GM21528 (cell line): ENCODE measurements around the gene PSG7.
"Not testable (repeated sequence)": the region's sequence is repeated elsewhere in the genome, so short reads cannot be mapped to it uniquely, and the experiment has no call there.

Source experiments
- ATAC-seq: cut with Tn5 transposase; IDR thresholded peaks from one replicate; pipeline ENCODE4 v1.9.1; 2021; ENCODE audit warnings: mild to moderate bottlenecking, moderate library complexity; ENCODE audit not compliant: unreplicated experiment, low FRiP score

The PSG7 gene

DNA sequence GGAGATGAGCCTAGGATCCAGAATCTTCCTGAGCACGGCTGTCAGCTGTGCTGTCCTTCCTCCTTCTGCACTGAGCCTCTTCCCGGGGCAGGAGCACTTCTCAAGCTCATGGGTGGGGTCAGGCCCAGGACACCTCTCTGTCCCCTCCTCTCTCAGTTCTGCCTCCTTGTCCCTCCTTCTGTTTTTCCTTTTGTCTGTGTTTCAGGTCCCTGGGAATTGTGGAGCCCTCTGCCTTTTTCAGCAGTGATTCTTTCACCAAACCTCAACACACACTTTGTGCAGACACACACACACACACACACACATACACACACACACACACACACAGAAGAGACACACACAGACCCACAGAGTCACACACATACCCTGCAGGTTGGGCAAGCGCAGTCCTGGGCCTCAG lies at the start of gene PSG7:
Gene PSG7, minus strand, starts transcription at position 101 of the 400 bp plus-strand sequence. CDS start 131 bp downstream, outside the sequence.
- ATAC-seq, result not testable (repeated sequence)

DNA sequence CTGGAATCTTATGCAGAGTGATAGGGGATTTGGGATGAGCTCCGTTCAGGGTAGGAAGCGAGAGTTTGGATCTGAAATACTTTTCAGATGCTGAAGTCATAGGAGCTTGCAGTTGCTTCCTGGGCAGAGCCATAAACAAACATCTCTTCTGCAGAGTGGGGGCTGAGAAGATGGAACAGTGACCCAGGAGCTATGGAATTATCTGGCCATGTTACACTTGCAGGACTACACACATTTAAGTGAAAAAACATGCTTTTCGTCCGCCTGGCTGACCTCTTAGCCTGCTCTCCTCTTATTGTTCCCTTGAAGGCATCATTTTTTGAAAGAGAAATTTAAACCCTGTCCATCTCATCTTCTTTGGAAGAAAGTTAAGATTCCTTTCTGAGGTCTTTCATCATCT lies 48.6 kb upstream of the PSG7 start:
- no peak for ATAC-seq

DNA sequence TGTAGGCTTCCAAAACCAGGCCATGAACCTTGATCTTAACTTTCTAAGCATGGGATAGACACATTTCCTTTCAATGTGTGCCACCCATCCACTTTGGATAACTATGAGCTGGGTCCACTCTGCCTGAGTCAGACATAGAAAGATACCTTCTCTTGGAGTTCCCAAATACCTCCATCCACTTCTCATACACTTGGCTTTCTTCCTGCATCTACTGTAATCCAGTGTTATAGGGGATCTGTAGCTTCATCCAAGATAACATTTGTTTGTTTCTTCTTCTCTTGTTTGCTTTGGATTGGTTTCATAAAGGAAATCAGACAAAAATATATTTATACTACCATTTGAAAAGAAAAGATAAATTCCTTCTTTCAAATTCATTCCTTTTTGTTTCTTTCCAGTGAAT lies 45.1 kb upstream of the PSG7 start:
- ATAC-seq, result not testable (repeated sequence)

DNA sequence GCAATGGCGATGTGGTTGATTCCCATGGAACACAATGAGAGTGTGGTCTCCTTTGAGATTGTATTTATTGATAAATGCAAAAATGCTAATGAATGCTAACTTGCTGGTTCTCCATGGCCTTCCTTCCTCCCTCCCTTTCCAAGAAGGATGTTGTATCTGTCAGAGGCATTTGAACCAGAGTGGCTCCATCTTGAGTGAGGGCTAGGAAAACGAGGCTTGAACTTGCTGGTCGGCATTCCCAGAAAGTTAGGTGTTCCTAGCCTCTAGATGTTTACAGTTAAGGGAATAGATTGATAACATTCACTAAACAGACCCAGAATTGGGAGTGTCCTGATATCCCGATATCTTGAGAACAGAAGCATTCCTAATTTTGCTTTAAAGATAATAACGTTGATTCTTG lies 34.4 kb upstream of the PSG7 start:
- ATAC-seq, result not testable (repeated sequence)

DNA sequence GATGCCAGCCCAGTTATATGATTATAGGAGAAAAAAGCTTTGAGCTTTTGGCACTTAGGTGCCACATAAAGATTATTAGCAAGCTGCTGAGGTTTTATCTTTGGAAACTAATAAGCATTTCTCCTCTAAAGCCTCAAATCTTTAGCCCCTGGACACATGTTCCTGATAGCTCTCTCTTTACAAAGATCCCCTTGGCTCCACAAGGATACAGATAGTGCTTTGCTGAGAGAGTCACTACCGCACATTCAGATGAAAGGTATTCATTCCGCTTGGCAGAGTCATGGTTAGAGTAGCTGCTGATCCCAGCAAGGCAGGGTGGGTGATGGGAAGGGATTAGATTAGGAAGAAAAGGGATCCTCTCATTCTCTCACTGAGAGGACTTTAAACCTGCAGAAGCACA lies 28.2 kb upstream of the PSG7 start:
- no peak for ATAC-seq

DNA sequence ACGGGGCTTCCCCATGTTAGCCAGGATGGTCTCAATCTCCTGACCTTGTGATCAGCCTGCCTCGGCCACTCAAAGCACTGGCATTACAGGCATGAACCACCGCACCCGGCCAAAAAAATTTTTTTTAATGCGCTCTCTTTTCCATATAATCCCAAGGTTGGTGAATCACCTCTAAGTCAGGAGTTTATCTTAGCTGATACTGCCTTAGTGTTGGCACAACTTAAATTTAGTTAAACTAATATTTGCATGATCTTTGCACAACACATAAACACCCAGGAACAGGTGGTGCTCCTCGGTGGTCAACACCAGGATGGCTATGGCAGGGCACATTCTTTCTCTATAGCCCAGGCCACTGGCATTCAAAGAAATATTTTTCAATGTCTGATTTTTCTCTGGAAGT lies 24.1 kb upstream of the PSG7 start:
- ATAC-seq, result no peak

DNA sequence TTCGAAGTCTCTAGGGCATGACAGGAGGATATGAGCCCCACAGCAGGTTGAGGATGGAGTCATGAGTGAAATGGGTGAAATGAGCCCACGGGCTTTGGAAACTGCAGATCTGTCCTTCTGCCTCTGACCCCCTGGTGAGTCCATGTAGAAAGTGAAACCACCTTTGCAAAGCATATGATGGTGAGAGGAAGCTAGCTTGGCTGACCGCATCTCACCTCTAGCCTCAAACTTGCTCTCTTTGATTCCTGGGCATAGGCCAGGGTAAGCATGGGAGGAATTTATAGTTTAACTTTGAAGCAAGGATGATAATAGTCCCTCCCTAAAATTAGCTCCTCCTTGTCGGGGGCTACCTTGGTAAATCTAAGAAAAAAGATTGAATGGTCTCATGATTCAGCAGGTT lies 15.1 kb upstream of the PSG7 start:
- ATAC-seq, result not testable (repeated sequence)

DNA sequence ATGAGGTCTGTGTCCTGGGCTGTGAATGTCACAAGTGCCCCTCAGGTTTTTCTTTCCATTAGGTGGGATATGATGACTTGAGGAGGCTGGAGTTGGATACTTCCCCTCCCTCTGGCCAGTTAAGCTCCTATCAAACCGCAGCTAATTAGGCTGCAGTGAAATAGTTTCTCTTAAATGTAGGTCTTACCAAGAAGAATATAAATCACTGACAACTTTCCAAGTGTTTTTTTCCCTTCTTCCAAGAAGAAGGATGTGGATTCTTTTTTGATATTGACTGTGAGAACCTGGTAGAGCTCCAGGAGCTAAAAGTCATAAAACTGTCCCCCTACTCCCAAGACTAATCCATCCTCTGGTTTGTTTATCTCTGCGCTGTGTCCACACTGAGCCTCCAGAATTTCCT lies 14.5 kb upstream of the PSG7 start:
- not testable (repeated sequence) for ATAC-seq

DNA sequence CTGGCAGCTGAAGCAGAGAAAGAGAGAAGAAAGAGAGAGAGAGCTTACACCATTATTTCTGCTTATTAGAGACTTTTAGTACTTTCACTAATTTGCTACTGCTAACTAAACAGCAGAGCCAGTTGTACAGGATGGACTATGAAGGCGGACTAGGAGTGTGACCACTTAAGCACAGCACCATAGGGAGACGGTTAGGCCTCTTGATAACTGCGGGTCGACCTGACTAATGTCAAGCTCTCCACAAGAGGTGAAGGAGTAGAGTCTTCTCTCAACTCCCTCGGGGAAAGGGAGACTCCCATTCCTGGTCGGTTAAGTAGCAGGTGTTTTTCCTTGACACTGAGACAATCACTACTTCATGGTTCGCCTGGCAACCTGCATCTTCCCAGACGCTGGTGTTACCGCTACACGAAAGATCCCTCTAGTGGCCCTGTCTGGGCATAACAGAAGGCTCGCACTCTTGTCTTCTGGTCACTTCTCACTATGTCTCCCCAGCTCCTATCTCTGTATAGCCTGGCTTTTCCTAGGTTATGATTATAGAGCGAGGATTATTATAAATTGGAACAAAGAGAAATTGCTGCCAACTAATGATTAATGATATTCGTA lies 5.3 kb upstream of the PSG7 start:
- ATAC-seq, result no peak

DNA sequence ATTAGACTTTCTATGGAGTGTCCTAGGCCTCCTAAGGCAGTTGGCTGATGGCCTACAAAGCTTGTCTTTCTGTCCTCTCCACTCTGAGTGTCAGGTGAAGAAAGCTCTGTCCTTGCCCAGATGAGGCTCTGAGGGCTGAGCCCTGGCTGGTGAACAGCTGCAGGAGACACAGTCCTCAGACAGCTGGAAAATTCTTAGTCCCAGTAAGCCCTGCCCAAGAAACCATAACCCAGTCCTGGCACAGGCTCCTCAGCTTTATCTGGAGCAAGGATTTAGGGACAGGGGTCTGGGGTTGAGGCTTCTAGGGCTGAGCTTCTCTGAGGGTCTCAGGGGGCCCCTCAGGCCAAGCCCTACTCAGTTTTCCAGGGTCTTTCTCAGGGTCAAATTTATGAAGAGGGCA lies 2.3 kb downstream of the PSG7 start:
- not testable (repeated sequence) for ATAC-seq

DNA sequence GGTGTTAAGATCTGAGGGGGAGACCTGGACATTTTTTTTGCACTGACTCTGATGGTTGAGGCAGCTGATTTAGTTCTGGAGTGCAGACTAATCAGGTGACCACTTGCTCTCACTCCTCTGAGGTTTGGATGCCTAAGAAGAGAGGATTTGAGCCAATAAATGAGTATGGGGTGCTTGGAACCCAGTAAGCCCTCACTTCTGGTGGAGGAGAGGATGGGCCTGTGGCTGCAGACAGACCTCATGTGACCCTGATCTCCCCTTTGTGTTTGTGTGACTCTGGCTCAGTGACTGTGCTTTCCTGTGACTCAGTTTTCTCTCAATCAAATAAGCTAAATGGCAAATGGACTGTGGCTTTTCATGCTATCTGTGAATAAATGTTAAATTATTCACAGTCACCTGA lies 2.8 kb downstream of the PSG7 start:
- not testable (repeated sequence) for ATAC-seq

DNA sequence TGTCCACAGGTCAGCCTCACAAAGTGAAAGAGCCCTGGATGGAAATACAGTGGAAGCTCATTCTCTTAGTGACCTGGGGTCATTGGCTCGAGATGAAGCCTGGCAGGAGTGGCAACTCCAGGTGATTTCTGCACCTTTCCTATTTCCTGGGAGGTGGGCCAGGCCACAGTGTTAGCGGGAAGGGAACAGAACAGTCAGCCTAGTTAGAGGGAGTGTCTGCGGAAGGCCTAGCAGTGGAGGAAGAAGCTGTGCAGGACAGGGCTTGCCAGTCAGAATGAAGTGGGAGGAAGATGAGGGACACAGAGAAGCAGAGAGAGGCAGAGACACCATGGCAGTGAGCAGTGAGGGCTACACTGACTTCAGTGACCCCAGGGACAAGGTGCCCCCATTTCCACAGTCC lies 3.6 kb downstream of the PSG7 start:
- ATAC-seq, result not testable (repeated sequence)

DNA sequence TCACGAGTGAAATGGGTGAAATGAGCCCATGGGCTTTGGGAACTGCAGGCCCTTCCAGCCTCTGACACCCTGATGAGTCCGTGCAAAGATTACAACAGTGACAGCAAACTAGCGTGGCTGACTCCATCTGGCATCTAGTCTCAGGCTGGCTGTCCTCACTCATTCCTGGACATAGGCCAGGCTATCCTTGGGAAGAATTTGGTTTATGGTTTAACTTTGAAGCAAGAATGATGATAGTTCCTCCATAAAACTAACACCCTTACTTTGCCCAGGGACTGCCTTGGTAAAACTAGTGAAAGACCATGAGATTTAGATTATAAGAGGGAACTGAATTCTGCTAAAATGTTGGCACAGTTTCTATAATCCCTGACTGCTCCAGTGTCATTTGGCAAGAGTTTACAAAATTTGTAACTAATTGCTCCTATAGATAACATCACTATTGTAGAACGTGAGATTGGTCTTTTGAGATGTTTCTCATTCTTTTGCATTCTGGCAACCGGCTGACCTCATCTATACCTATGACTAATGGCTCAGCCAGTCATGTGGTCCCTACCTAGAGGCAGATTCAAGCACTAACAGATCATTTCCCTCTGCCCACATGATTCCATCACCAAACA lies 4.4 kb downstream of the PSG7 start:
- ATAC-seq, result not testable (repeated sequence)

DNA sequence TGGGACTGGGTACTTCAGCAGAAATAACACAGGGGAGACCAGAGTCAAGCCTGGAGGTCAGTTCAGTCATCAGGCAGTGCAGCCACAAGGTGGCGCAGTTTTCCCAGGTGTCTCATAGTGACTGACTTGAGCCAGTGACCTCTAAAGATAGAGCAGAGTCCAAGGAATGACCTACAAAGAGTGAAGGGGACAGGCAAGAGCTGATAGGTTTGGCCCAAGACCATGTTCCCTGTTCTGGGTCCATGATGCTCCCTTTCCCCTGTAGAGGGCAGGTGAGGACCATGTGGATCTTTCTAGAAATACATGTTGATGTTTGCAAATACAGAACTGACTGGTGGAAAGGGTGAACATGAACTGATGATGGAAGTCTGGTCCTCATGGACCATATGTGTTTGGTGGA lies 6.8 kb downstream of the PSG7 start:
- ATAC-seq, result not testable (repeated sequence)

DNA sequence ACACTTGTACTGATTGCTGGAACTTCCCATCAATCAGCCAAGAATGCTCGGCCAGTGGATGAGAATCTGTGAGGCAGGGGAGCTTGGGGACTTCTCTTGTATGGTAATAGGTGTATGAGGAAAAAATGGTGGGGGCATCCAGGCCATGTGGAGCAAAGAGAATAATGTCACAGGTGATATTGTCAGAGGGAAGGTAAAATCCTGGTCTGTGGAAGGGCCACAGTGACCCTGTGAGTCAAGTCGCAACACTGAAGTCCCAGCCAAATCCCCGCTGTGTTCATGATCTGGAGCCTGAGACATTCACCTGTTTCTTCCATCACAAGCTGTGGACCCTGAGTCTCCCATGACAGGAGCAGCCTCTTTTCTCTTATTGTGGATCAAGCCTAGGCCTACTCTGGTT lies 8.1 kb downstream of the PSG7 start:
- ATAC-seq, result no peak

DNA sequence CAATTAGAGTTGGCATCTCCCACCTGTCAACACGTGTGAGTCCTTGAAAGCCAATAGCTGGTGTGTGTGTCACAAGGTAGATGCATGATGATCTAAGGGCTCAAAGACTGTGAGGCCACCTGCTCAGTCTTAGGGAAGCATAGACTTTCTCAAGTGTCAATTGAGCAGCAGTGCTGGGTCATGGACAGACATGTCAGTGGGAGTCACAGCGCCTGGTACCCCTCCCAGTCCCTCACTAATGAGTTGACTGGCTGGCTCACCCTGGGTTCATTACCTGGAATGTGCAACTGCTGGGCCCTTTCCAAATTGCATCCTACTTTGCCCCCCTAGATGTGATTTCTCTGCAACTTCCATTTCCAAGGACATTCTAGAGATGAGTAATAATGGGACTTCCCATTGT lies 10.2 kb downstream of the PSG7 start:
- ATAC-seq, result no peak

DNA sequence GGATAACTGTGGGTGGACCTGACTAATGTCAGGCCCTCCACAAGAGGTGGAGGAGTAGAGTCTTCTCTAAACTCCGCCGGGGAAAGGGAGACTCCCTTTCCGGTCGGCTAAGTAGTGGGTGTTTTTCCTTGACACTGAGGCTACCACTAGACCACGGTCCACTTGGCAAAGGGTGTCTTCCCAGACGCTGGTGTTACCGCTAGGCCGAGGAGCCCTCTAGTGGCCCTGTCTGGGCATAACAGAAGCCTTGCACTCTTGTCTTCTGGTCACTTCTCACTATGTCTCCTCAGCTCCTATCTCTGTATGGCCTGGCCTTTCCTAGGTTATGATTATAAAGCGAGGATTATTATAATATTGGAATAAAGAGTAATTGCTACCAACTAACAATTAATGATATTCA lies 13.9 kb downstream of the PSG7 start:
- ATAC-seq, result not testable (repeated sequence)

DNA sequence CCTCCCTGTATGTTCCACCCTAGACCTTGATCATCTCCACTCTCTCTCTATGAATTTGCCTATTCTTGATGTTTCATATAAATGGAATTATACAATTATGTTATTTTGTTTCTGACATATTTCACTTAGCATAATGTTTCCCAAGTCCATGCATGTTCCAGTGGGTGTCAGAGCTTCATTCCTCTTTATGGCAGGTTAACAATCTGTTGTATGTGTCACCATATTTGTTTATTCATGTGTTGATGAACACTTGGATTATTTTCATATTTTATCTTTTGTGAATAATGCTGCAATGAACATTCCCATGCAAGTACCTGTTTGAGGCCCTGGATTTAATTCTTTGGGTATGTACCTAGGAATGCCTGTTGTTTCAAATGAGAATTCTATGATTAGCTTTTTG lies 16.0 kb downstream of the PSG7 start:
- ATAC-seq, result not testable (repeated sequence)

DNA sequence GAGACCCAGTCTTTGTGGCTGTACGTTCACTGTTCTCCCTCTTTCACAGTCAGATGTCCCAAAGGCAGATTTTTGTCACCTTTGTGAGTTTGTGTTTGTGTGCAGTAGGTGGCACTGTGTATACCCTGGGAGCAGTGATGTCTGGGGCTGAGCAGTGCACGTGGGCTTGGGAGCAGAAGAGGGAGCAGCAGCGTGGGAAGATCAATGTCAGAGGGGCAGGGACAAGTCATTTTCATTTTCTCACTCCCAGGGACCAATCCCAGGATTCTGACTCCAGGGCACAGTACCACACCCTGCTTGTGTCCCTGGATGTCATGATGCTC lies 17.3 kb downstream of the PSG7 start:
- no peak for ATAC-seq

DNA sequence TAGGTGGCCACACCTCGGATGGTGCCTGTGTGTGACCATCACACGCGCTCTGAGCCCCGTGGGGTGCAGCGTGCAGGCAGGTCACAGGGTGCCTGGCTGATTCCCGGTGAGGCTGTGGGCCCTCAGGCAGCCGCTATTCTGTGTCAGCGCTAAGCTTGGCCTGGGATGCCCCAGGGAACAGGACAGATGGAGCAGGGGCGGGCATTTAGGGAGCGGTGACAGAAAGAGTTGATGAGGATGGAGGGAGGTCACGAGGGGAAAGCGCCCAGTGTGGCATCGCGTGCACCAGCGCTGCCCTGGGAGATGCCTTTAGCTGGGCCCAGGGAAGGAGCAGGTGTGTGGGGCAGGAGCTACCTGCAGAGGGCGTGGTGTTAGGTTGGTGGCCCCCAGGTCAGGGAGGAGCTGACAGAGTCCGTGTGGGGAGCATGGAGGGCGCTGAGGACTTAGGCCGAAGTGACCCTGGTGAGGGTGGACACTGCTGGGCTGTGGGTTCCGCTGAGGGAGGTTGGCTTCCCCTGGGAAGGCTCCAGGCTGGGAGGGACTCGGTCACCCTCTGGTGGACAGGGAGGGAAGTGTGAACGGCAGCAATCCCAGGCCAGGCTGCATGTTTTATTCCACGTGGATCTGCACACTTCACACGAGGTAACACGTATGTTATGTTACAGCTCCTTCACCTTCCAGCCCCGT lies 17.8 kb downstream of the PSG7 start:
- not testable (repeated sequence) for ATAC-seq

DNA sequence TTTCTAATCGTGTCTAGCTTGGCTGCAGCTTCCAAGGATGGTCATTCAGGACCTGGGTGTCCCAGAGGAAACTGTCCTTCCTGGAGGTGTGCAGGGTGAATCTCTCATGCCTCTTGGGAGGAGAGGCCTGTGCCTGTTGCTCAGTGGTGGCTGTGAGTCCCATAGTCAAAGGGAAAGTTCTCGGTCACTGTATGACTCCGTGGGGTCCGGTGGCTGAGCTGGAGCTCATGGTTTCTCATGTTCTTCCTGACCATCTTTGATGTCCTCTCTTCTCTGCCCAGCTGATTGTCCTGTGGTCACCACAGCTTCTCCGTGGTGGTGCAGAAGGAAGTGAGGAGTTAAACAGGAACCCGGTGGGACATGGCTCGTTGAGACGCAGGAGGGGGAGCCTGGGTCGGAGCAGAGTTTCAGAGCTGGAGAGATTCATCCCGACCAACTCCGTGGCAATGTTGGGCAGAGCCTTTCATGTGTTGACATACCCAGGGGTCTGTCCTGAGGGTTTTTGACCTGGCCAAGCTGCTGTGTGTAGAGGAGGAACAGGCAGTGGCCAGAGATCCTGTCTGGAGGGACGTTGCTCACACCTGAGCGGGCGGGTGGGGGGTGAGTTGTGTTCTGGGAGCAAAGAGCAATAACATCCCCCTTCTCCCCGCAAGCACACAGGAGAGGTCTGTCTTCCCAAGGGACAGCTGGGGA lies 18.5 kb downstream of the PSG7 start:
- not testable (repeated sequence) for ATAC-seq
